ENCODE data around the gene GPR62.

GRCh38 chr3:51938780-51939425 is 16.3 kb upstream of the GPR62 start:
- TF ChIP-seq CTCF (IDR thresholded peaks at IDR 0.05) = no peak
- no peak for TF ChIP-seq POLR2A (IDR thresholded peaks at IDR 0.05)
